GM12878 (cell line): ENCODE measurements around the gene MT1B. TPM values are rescaled to one million over a fixed set of nuclear protein-coding genes. Genes with fewer than 3 reads are reported as not detected.

Experiments used
- ATAC-seq: fragments of 200-7000 bp; cut with Tn5 transposase; 3 replicates; pipeline ENCODE4 v1.9.1; 2020; ENCODE audit warnings: mild to moderate bottlenecking, moderate library complexity
- BruUV-seq: library from RNA; stranded (reverse); fragments of 400-500 nt; replicated peaks from 2 replicates; lab custom pipeline; 2021; lab: Mats Ljungman, UMichigan
- CTCF ChIA-PET: fragments of 300-600 bp; sonication (Branson Sonifier 250); formaldehyde crosslinking; extraction: SDS; loops from one replicate; lab custom pipeline; 2021; ENCODE audit warnings: inconsistent platforms; lab: Yijun Ruan, JAX
- POLR2A ChIA-PET: fragments of 350-600 bp; formaldehyde crosslinking; extraction: SDS; loops from one replicate; lab custom pipeline; 2021; ENCODE audit warnings: inconsistent platforms; lab: Charles Lee
- RAD21 ChIA-PET: fragments of 300-600 bp; sonication (Branson Sonifier 250); formaldehyde crosslinking; loops from one replicate; lab custom pipeline; 2023; ENCODE audit warnings: antibody characterized with exemption; ENCODE audit not compliant: unreplicated experiment; lab: Charles Lee
- SMC1A ChIA-PET: fragments of 300-600 bp; sonication (Branson Sonifier 250); formaldehyde crosslinking; loops from one replicate; lab custom pipeline; 2023; ENCODE audit not compliant: unreplicated experiment, uncharacterized antibody; lab: Charles Lee
- DNase-seq: peaks from one replicate; pipeline ENCODE4 v3.0.0-alpha.2; 2011; ENCODE audit warnings: low read depth, low spot score
- FAIRE-seq: peaks from 3 replicates; lab custom pipeline; 2011; peaks lifted over from hg19 to GRCh38; lab: Jason Lieb, UNC
- H2AFZ ChIP-seq: 2 replicates; pipeline ENCODE4 v1.6.0; 2011; ENCODE audit warnings: low read depth, low read length, control low read depth; ENCODE audit not compliant: control insufficient read depth
- H3K27ac ChIP-seq: 2 replicates; pipeline ENCODE4 v1.5.1; 2011; ENCODE audit warnings: control low read depth; ENCODE audit not compliant: control insufficient read depth, insufficient read depth
- H3K27me3 ChIP-seq, 2 experiments: replicated peaks in 1 of 2; 2 replicates each; pipeline versions ENCODE4 v1.6.0 to v1.6.1; 2011; ENCODE audit warnings: low read length in 1 of 2; ENCODE audit not compliant: control insufficient read depth in 2 of 2, insufficient read depth in 2 of 2
- H3K36me3 ChIP-seq, 2 experiments: 2 replicates each; pipeline ENCODE4 v1.5.1; 2011; ENCODE audit warnings: low read length in 1 of 2; ENCODE audit not compliant: control insufficient read depth in 2 of 2, insufficient read depth in 2 of 2
- H3K4me1 ChIP-seq: 2 replicates; pipeline ENCODE4 v1.6.1; 2011; ENCODE audit warnings: mild to moderate bottlenecking, low read length, moderate library complexity, mixed read lengths; ENCODE audit not compliant: control insufficient read depth, insufficient read depth
- H3K4me2 ChIP-seq: 2 replicates; pipeline ENCODE4 v1.6.0; 2011; ENCODE audit warnings: control low read depth; ENCODE audit not compliant: control insufficient read depth, insufficient read depth
- H3K4me3 ChIP-seq: fragments of 200-600 bp; sonication (generic); 2 replicates; pipeline ENCODE4 v1.5.1; 2016
- H3K79me2 ChIP-seq: 2 replicates; pipeline ENCODE4 v1.6.0; 2011; ENCODE audit warnings: low read length; ENCODE audit not compliant: control insufficient read depth, insufficient read depth
- H3K9ac ChIP-seq: 2 replicates; pipeline ENCODE4 v1.8.0; 2011; ENCODE audit warnings: low read length, control low read depth, mixed read lengths; ENCODE audit not compliant: control insufficient read depth, insufficient read depth
- H3K9me3 ChIP-seq: replicated peaks from 3 replicates; pipeline ENCODE4 v1.5.1; 2011; ENCODE audit warnings: mild to moderate bottlenecking, low read length; ENCODE audit not compliant: control insufficient read depth, insufficient read depth
- H4K20me1 ChIP-seq: 2 replicates; pipeline ENCODE4 v1.6.0; 2011; ENCODE audit not compliant: control insufficient read depth, insufficient read depth
- CUX1 ChIP-seq: IDR thresholded peaks from 2 replicates; pipeline ENCODE4 v1.6.1; 2012; ENCODE audit warnings: improper control_type of control experiment, low read depth, low read length; ENCODE audit not compliant: insufficient replicate concordance
- MEF2B ChIP-seq: fragments of 450-650 bp; IDR thresholded peaks from 2 replicates; pipeline ENCODE4 v1.6.1; 2018; ENCODE audit warnings: mild to moderate bottlenecking, moderate library complexity; ENCODE audit not compliant: partially characterized antibody, poor library complexity, severe bottlenecking
- PBX3 ChIP-seq: IDR thresholded peaks from 2 replicates; pipeline ENCODE4 v1.6.1; 2011; ENCODE audit warnings: mild to moderate bottlenecking, low read depth, low read length, moderate library complexity; ENCODE audit not compliant: insufficient replicate concordance
- WGBS: methylation state at CpG from one replicate; pipeline ENCODE4 v1.1.6; 2016; ENCODE audit warnings: low lambda C conversion rate; ENCODE audit not compliant: insufficient replicate concordance, insufficient coverage; ENCODE audit errors: missing lambda C conversion rate; 5-methylcytosine and 5-hydroxymethylcytosine counted together
- in situ Hi-C: fragments of 300-500 bp; cut with MboI; formaldehyde crosslinking; loops from 9 replicates; pipeline ENCODE4 v1.14.3; 2018; ENCODE audit warnings: mixed read lengths
- intact Hi-C: fragments of 100-400 bp; cut with micrococcal nuclease; formaldehyde crosslinking; loops from one replicate; pipeline ENCODE4 v1.14.2; 2022; ENCODE audit not compliant: unreplicated experiment
- polyA plus RNA-seq, 11 experiments: library from polyadenylated mRNA; depleted of rRNA in 4 of 11; unstranded in 6 of 11; stranded (reverse) in 5 of 11; fragments of >200 nt; fragmentation: Nextera tagmentation in 4 of 11; fragmentation: Illumina TruSeq in 1 of 11; extraction: Ambion mirVana in 4 of 11; extraction: Trizol in 1 of 11; gene quantifications; 1 replicate in 1 of 11; 2 replicates in 10 of 11; pipeline versions ENCODE4 v1.2.1 to v1.2.3, GENCODE V29; 2011 to 2016; ENCODE audit warnings: inconsistent platforms in 2 of 11, missing spikeins in 2 of 11, low read depth in 1 of 11
- total RNA-seq, 4 experiments: library from RNA; depleted of rRNA in 3 of 4; stranded (reverse); fragments of >200 nt in 3 of 4; fragmentation: Illumina TruSeq in 1 of 4; extraction: Trizol in 1 of 4; gene quantifications; 2 replicates each; pipeline versions ENCODE4 v1.2.1 to v1.2.3, GENCODE V29; 2013 to 2021
- TF ChIP-seq, protein P1 (sequence below): fragments of 450-650 bp; IDR thresholded peaks from 2 replicates; pipeline ENCODE4 v1.6.1; 2018; ENCODE audit warnings: mild to moderate bottlenecking, low read depth, moderate library complexity; ENCODE audit not compliant: partially characterized antibody
- TF ChIP-seq, protein P2 (sequence below): IDR thresholded peaks from 2 replicates; pipeline ENCODE4 v1.6.1; 2012; ENCODE audit warnings: low read depth, low read length, improper control_type of control experiment

Gene MT1B
- total and polyA plus RNA-seq, 10 of the 15 experiments (the other 5 are each of a cell fraction or from before 2014, with no cell fraction given) = not detected

GRCh38 chr16:56643833-56644232 is 7.9 kb upstream of the MT1B start:
- DNase-seq = no peak
- no peak overlapping the region; the same call in 1 of the 2 replicates for H3K4me2 ChIP-seq
- CTCF ChIA-PET = interaction anchor here (0.6 to 2.0 kb wide), 8 partner anchors 20 to 123 kb away, joined by 3 to 10 read pairs (median 3); no protein-coding TSS in a partner anchor
- WGBS = 27% methylated on average over 5 of the region's 5 CpGs
- SMC1A ChIA-PET = interaction anchor here (1.1 to 2.2 kb wide), 6 partner anchors 20 to 168 kb away, joined by 3 to 13 read pairs (median 4); no protein-coding TSS in a partner anchor
- no peak for FAIRE-seq
- no peak overlapping the region for H3K27ac ChIP-seq
- POLR2A ChIA-PET = interaction anchor here (0.5 kb wide), 1 partner anchor 84 kb away, joined by 3 read pairs; no protein-coding TSS in a partner anchor
- no peaks in the 10 kb centered on the region for H3K9me3 ChIP-seq
- H3K36me3 ChIP-seq = no peaks in the 10 kb centered on the region
- H3K9ac ChIP-seq = no peak overlapping the region
- TF ChIP-seq CUX1 (no peak), MEF2B (no peak), PBX3 (no peak)
- TF ChIP-seq, protein P1, sequence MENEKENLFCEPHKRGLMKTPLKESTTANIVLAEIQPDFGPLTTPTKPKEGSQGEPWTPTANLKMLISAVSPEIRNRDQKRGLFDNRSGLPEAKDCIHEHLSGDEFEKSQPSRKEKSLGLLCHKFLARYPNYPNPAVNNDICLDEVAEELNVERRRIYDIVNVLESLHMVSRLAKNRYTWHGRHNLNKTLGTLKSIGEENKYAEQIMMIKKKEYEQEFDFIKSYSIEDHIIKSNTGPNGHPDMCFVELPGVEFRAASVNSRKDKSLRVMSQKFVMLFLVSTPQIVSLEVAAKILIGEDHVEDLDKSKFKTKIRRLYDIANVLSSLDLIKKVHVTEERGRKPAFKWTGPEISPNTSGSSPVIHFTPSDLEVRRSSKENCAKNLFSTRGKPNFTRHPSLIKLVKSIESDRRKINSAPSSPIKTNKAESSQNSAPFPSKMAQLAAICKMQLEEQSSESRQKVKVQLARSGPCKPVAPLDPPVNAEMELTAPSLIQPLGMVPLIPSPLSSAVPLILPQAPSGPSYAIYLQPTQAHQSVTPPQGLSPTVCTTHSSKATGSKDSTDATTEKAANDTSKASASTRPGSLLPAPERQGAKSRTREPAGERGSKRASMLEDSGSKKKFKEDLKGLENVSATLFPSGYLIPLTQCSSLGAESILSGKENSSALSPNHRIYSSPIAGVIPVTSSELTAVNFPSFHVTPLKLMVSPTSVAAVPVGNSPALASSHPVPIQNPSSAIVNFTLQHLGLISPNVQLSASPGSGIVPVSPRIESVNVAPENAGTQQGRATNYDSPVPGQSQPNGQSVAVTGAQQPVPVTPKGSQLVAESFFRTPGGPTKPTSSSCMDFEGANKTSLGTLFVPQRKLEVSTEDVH = no peak
- TF ChIP-seq, protein P2, sequence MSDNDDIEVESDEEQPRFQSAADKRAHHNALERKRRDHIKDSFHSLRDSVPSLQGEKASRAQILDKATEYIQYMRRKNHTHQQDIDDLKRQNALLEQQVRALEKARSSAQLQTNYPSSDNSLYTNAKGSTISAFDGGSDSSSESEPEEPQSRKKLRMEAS = no peak
- ATAC-seq = no peak
- H4K20me1 ChIP-seq = no peaks in the 10 kb centered on the region
- peaks cover 9 to 25% of the 10 kb centered on the region in 2 experiments for H3K27me3 ChIP-seq
- no TSS peak for BruUV-seq
- intact Hi-C loops = no loop called here
- RAD21 ChIA-PET = interaction anchor here (0.6 to 1.7 kb wide), 5 partner anchors 10 to 67 kb away, joined by 3 to 6 read pairs (median 5); no protein-coding TSS in a partner anchor
- in situ Hi-C loops = no loop called here
- no peaks in the 10 kb centered on the region for H3K79me2 ChIP-seq
- no peaks in the 10 kb centered on the region for H3K4me1 ChIP-seq
- no peak overlapping the region for H2AFZ ChIP-seq
- H3K4me3 ChIP-seq = no peak overlapping the region
